Measurements from ENCODE around the gene SYT17.

The SYT17 gene

DNA sequence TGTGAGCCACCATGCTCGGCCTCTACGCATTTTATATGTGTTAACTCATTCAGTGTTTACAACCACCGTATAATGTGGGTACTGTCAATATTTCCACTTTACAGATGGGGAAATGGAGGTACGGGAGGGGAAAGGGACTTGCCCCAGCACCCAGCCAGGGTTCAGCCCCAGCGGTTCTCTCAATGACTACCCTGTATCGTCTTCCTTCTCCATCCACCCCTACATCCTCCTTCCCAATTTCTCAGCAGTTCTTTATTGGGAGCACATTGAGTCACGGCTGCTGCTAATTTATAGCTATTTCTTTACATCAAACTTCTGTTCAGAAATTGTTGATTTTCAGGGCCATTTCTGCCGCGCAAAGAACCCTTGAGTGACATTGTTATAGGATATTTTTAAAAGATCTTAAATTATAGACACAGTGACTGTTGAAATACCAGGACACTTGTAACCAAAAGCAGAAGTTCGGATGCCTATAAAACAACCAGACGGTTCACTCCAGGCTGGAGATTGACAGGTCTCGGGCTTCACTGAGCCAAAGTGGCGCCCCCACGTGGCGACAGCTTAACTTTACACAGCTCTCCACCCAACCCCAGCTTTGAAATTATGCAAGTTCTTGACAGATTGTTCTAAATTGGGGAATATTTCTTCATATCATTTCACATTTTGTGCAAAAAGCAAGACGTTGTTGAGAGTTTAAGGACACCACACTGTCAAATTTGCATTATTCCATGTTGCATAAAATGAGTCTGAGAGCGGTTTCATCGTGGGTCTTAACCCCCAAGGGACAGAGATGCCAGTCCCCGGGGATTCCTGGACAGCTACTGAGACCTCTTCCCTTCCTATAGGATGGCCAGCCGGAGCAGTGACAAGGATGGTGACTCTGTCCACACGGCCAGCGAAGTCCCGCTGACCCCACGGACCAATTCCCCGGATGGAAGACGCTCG is 11.8 kb downstream of the SYT17 start:
- TF ChIP-seq, protein P1, sequence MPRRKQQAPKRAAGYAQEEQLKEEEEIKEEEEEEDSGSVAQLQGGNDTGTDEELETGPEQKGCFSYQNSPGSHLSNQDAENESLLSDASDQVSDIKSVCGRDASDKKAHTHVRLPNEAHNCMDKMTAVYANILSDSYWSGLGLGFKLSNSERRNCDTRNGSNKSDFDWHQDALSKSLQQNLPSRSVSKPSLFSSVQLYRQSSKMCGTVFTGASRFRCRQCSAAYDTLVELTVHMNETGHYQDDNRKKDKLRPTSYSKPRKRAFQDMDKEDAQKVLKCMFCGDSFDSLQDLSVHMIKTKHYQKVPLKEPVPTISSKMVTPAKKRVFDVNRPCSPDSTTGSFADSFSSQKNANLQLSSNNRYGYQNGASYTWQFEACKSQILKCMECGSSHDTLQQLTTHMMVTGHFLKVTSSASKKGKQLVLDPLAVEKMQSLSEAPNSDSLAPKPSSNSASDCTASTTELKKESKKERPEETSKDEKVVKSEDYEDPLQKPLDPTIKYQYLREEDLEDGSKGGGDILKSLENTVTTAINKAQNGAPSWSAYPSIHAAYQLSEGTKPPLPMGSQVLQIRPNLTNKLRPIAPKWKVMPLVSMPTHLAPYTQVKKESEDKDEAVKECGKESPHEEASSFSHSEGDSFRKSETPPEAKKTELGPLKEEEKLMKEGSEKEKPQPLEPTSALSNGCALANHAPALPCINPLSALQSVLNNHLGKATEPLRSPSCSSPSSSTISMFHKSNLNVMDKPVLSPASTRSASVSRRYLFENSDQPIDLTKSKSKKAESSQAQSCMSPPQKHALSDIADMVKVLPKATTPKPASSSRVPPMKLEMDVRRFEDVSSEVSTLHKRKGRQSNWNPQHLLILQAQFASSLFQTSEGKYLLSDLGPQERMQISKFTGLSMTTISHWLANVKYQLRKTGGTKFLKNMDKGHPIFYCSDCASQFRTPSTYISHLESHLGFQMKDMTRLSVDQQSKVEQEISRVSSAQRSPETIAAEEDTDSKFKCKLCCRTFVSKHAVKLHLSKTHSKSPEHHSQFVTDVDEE (CRISPR knock-in tag; IDR thresholded peaks at IDR 0.05): no peak
- TF ChIP-seq ZFP30 (CRISPR knock-in tag; IDR thresholded peaks at IDR 0.05) (no peak), ZFP3 (CRISPR knock-in tag; IDR thresholded peaks at IDR 0.05) (no peak)
- peak; percentile 88 for ATAC-seq

DNA sequence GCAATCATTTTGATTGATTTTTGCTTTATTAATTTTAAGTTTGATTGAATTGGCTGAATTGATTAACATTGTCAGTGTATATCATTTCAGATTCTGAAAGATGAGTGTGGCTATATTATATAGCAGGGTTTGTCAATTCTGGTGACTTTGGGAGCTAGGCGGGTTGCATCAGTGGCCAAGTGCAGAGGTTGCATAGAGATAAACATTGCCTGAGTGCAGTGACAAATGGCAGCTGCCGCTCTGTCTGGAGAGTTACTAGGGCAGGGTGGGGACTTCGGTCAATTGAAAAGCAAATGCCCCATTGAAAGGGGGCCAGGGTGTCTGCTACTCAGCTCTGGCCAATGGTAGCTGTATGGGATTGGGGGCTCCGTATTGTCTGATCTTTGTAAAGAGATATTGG is 12.7 kb downstream of the SYT17 start:
- ATAC-seq: no peak

DNA sequence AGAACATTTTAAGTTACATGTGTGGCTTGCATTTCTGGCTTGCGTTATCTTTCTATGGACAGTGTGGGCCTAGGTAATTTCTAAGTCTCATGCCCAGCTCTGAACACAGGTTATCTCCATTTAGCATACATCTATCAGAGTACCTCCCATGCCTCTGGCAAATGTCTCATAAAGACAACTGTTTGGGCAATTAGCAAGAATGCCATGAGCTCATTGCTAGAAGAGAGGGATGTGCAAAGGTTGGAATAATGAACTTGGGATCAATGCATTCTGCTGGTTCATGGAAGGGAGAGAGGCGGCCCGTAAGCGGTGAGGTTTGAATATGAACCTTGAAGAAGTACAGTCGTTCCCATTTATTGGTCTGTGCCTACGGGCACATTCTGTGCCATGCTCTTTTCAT is 14.4 kb downstream of the SYT17 start:
- no peak for TF ChIP-seq TOX (CRISPR knock-in tag; IDR thresholded peaks at IDR 0.05; ENCODE audit: borderline replicate concordance)
- no peak for TF ChIP-seq ZC3H10 (CRISPR knock-in tag; IDR thresholded peaks at IDR 0.05)
- no peak for TF ChIP-seq ZFP30 (CRISPR knock-in tag; IDR thresholded peaks at IDR 0.05)
- no peak for TF ChIP-seq ZFP3 (CRISPR knock-in tag; IDR thresholded peaks at IDR 0.05)
- TF ChIP-seq, protein P2, sequence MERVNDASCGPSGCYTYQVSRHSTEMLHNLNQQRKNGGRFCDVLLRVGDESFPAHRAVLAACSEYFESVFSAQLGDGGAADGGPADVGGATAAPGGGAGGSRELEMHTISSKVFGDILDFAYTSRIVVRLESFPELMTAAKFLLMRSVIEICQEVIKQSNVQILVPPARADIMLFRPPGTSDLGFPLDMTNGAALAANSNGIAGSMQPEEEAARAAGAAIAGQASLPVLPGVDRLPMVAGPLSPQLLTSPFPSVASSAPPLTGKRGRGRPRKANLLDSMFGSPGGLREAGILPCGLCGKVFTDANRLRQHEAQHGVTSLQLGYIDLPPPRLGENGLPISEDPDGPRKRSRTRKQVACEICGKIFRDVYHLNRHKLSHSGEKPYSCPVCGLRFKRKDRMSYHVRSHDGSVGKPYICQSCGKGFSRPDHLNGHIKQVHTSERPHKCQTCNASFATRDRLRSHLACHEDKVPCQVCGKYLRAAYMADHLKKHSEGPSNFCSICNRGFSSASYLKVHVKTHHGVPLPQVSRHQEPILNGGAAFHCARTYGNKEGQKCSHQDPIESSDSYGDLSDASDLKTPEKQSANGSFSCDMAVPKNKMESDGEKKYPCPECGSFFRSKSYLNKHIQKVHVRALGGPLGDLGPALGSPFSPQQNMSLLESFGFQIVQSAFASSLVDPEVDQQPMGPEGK (CRISPR knock-in tag; IDR thresholded peaks at IDR 0.05; ENCODE audit: borderline replicate concordance): no peak
- TF ChIP-seq ZNF8 (CRISPR knock-in tag; IDR thresholded peaks at IDR 0.05): no peak
- no peak for TF ChIP-seq SNAI2 (CRISPR knock-in tag; IDR thresholded peaks at IDR 0.05)
- TF ChIP-seq, protein P1 (CRISPR knock-in tag; IDR thresholded peaks at IDR 0.05): no peak
- TF ChIP-seq GLIS3 (CRISPR knock-in tag; IDR thresholded peaks at IDR 0.05): no peak
- no peak for TF ChIP-seq ISL1 (CRISPR knock-in tag; IDR thresholded peaks at IDR 0.05)
- no peak for TF ChIP-seq ZNF565 (CRISPR knock-in tag; conservative IDR thresholded peaks at IDR 0.05; ENCODE audit: low read depth)
- no peak for ATAC-seq

More for the DNA sequence above, 12.7 kb downstream of the SYT17 start:
- TF ChIP-seq ZC3H10 (CRISPR knock-in tag; IDR thresholded peaks at IDR 0.05) (no peak), OSR1 (CRISPR knock-in tag; IDR thresholded peaks at IDR 0.05) (no peak), GLIS3 (CRISPR knock-in tag; IDR thresholded peaks at IDR 0.05) (no peak), ISL1 (CRISPR knock-in tag; IDR thresholded peaks at IDR 0.05) (no peak), SNAI2 (CRISPR knock-in tag; IDR thresholded peaks at IDR 0.05) (no peak), TCF4 (CRISPR knock-in tag; IDR thresholded peaks at IDR 0.05; ENCODE audit: borderline replicate concordance) (no peak), PPARA (CRISPR knock-in tag; IDR thresholded peaks at IDR 0.05; ENCODE audit: borderline replicate concordance) (no peak)
- TF ChIP-seq, protein P1 (CRISPR knock-in tag; IDR thresholded peaks at IDR 0.05): no peak

DNA sequence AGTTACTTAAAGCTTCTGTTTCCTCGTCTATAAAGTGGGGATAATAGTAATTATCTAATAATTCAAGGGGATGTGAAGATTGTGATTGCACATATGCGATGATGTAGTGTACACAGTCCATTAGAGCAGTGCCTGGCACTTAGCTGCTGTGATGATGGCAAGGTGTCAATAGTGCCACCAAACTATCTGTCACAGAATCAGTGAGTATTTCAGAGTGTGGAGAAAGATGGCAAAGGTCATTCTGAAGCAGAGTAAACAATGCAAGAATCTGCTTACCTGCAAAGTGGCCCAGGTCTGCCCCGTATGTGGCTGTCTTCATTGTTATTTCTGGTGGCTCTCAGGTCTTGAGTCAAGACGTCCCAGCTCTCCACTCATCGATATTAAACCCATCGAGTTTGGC is 15.1 kb downstream of the SYT17 start:
- no peak for ATAC-seq
- TF ChIP-seq CSDC2 (CRISPR knock-in tag; IDR thresholded peaks at IDR 0.05) (no peak), ISL1 (CRISPR knock-in tag; IDR thresholded peaks at IDR 0.05) (no peak), ZC3H10 (CRISPR knock-in tag; IDR thresholded peaks at IDR 0.05) (no peak), RARB (CRISPR knock-in tag; IDR thresholded peaks at IDR 0.05) (no peak), ARNTL (CRISPR knock-in tag; IDR thresholded peaks at IDR 0.05; ENCODE audit: borderline replicate concordance, low read depth) (no peak), ZFP3 (CRISPR knock-in tag; IDR thresholded peaks at IDR 0.05) (no peak), OSR1 (CRISPR knock-in tag; IDR thresholded peaks at IDR 0.05) (no peak), ZNF565 (CRISPR knock-in tag; conservative IDR thresholded peaks at IDR 0.05; ENCODE audit: low read depth) (no peak)
- TF ChIP-seq, protein P2 (CRISPR knock-in tag; IDR thresholded peaks at IDR 0.05; ENCODE audit: borderline replicate concordance): no peak
- TF ChIP-seq, protein P3, sequence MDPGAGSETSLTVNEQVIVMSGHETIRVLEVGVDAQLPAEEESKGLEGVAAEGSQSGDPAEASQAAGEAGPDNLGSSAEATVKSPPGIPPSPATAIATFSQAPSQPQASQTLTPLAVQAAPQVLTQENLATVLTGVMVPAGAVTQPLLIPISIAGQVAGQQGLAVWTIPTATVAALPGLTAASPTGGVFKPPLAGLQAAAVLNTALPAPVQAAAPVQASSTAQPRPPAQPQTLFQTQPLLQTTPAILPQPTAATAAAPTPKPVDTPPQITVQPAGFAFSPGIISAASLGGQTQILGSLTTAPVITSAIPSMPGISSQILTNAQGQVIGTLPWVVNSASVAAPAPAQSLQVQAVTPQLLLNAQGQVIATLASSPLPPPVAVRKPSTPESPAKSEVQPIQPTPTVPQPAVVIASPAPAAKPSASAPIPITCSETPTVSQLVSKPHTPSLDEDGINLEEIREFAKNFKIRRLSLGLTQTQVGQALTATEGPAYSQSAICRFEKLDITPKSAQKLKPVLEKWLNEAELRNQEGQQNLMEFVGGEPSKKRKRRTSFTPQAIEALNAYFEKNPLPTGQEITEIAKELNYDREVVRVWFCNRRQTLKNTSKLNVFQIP (CRISPR knock-in tag; IDR thresholded peaks at IDR 0.05; ENCODE audit: borderline replicate concordance, low read depth): no peak
